GM12878 (cell line): ENCODE measurements around the gene SHROOM4. TPM values are rescaled to one million over a fixed set of nuclear protein-coding genes. Genes with fewer than 3 reads are reported as not detected.

ENCODE experiments used
- ATAC-seq: fragments of 200-7000 bp; cut with Tn5 transposase; 3 replicates; pipeline ENCODE4 v1.9.1; 2020; ENCODE audit warnings: mild to moderate bottlenecking, moderate library complexity
- BruUV-seq: library from RNA; stranded (reverse); fragments of 400-500 nt; replicated peaks from 2 replicates; lab custom pipeline; 2021; lab: Mats Ljungman, UMichigan
- CTCF ChIA-PET: fragments of 300-600 bp; sonication (Branson Sonifier 250); formaldehyde crosslinking; extraction: SDS; loops from one replicate; lab custom pipeline; 2021; ENCODE audit warnings: inconsistent platforms; lab: Yijun Ruan, JAX
- POLR2A ChIA-PET: fragments of 350-600 bp; formaldehyde crosslinking; extraction: SDS; loops from one replicate; lab custom pipeline; 2021; ENCODE audit warnings: inconsistent platforms; lab: Charles Lee
- RAD21 ChIA-PET: fragments of 300-600 bp; sonication (Branson Sonifier 250); formaldehyde crosslinking; loops from one replicate; lab custom pipeline; 2023; ENCODE audit warnings: antibody characterized with exemption; ENCODE audit not compliant: unreplicated experiment; lab: Charles Lee
- SMC1A ChIA-PET: fragments of 300-600 bp; sonication (Branson Sonifier 250); formaldehyde crosslinking; loops from one replicate; lab custom pipeline; 2023; ENCODE audit not compliant: unreplicated experiment, uncharacterized antibody; lab: Charles Lee
- DNase-seq: peaks from one replicate; pipeline ENCODE4 v3.0.0-alpha.2; 2011; ENCODE audit warnings: low read depth, low spot score
- FAIRE-seq: peaks from 3 replicates; lab custom pipeline; 2011; peaks lifted over from hg19 to GRCh38; lab: Jason Lieb, UNC
- H2AFZ ChIP-seq: 2 replicates; pipeline ENCODE4 v1.6.0; 2011; ENCODE audit warnings: low read depth, low read length, control low read depth; ENCODE audit not compliant: control insufficient read depth
- H3K27ac ChIP-seq: 2 replicates; pipeline ENCODE4 v1.5.1; 2011; ENCODE audit warnings: control low read depth; ENCODE audit not compliant: control insufficient read depth, insufficient read depth
- H3K27me3 ChIP-seq, 2 experiments: replicated peaks in 1 of 2; 2 replicates each; pipeline versions ENCODE4 v1.6.0 to v1.6.1; 2011; ENCODE audit warnings: low read length in 1 of 2; ENCODE audit not compliant: control insufficient read depth in 2 of 2, insufficient read depth in 2 of 2
- H3K36me3 ChIP-seq, 2 experiments: 2 replicates each; pipeline ENCODE4 v1.5.1; 2011; ENCODE audit warnings: low read length in 1 of 2; ENCODE audit not compliant: control insufficient read depth in 2 of 2, insufficient read depth in 2 of 2
- H3K4me1 ChIP-seq: 2 replicates; pipeline ENCODE4 v1.6.1; 2011; ENCODE audit warnings: mild to moderate bottlenecking, low read length, moderate library complexity, mixed read lengths; ENCODE audit not compliant: control insufficient read depth, insufficient read depth
- H3K4me2 ChIP-seq: 2 replicates; pipeline ENCODE4 v1.6.0; 2011; ENCODE audit warnings: control low read depth; ENCODE audit not compliant: control insufficient read depth, insufficient read depth
- H3K4me3 ChIP-seq: fragments of 200-600 bp; sonication (generic); 2 replicates; pipeline ENCODE4 v1.5.1; 2016
- H3K79me2 ChIP-seq: 2 replicates; pipeline ENCODE4 v1.6.0; 2011; ENCODE audit warnings: low read length; ENCODE audit not compliant: control insufficient read depth, insufficient read depth
- H3K9ac ChIP-seq: 2 replicates; pipeline ENCODE4 v1.8.0; 2011; ENCODE audit warnings: low read length, control low read depth, mixed read lengths; ENCODE audit not compliant: control insufficient read depth, insufficient read depth
- H3K9me3 ChIP-seq: replicated peaks from 3 replicates; pipeline ENCODE4 v1.5.1; 2011; ENCODE audit warnings: mild to moderate bottlenecking, low read length; ENCODE audit not compliant: control insufficient read depth, insufficient read depth
- H4K20me1 ChIP-seq: 2 replicates; pipeline ENCODE4 v1.6.0; 2011; ENCODE audit not compliant: control insufficient read depth, insufficient read depth
- BCLAF1 ChIP-seq: fragments of 450-650 bp; IDR thresholded peaks from 2 replicates; pipeline ENCODE4 v1.6.1; 2017; ENCODE audit warnings: antibody characterized with exemption, mild to moderate bottlenecking, moderate library complexity
- CBX3 ChIP-seq: fragments of 200-600 bp; sonication (generic); IDR thresholded peaks from 2 replicates; pipeline ENCODE4 v1.6.1; 2016; ENCODE audit warnings: low read depth, borderline replicate concordance
- CEBPB ChIP-seq, 2 experiments: fragments of 150-350 bp in 1 of 2; IDR thresholded peaks; 2 replicates each; pipeline ENCODE4 v1.6.1; 2012 to 2014; ENCODE audit warnings: low read depth in 2 of 2, low read length in 2 of 2, borderline replicate concordance in 1 of 2, inconsistent platforms in 1 of 2
- CREB1 ChIP-seq: IDR thresholded peaks from 2 replicates; pipeline ENCODE4 v1.6.1; 2012; ENCODE audit warnings: low read depth, mild to moderate bottlenecking, inconsistent platforms
- EED ChIP-seq: sonication (generic); IDR thresholded peaks from 2 replicates; pipeline ENCODE4 v1.6.1; 2016; ENCODE audit warnings: antibody characterized with exemption, low read depth
- ETV6 ChIP-seq, 2 experiments: fragments of 450-650 bp in 1 of 2; IDR thresholded peaks in 1 of 2; conservative IDR thresholded peaks in 1 of 2; 2 replicates each; pipeline ENCODE4 v1.6.1; 2014; ENCODE audit warnings: antibody characterized with exemption in 1 of 2, borderline replicate concordance in 1 of 2, low read depth in 1 of 2, mild to moderate bottlenecking in 1 of 2, moderate library complexity in 1 of 2
- HDAC6 ChIP-seq: fragments of 200-600 bp; sonication (generic); IDR thresholded peaks from one replicate; pipeline ENCODE4 v1.8.0; 2017; ENCODE audit warnings: antibody characterized with exemption; ENCODE audit not compliant: unreplicated experiment
- MAX ChIP-seq: IDR thresholded peaks from 2 replicates; pipeline ENCODE4 v1.6.1; 2012; ENCODE audit warnings: low read depth, low read length, improper control_type of control experiment
- NFYB ChIP-seq: IDR thresholded peaks from 2 replicates; pipeline ENCODE4 v1.6.1; 2011; ENCODE audit warnings: low read depth, mild to moderate bottlenecking, low read length, improper control_type of control experiment, moderate library complexity; ENCODE audit not compliant: insufficient read depth
- PAX8 ChIP-seq: fragments of 450-650 bp; IDR thresholded peaks from 2 replicates; pipeline ENCODE4 v1.6.1; 2017; ENCODE audit warnings: mild to moderate bottlenecking, moderate library complexity
- PKNOX1 ChIP-seq: fragments of 450-650 bp; IDR thresholded peaks from 2 replicates; pipeline ENCODE4 v1.6.1; 2016; ENCODE audit warnings: mild to moderate bottlenecking
- POLR2AphosphoS5 ChIP-seq: IDR thresholded peaks from 2 replicates; pipeline ENCODE4 v1.6.1; 2011; ENCODE audit warnings: mild to moderate bottlenecking, low read length, inconsistent platforms
- USF1 ChIP-seq: IDR thresholded peaks from 2 replicates; pipeline ENCODE4 v1.6.1; 2011; ENCODE audit warnings: borderline replicate concordance, low read depth, mild to moderate bottlenecking, moderate library complexity, mixed read lengths, low read length; ENCODE audit not compliant: insufficient read depth; ENCODE audit errors: extremely low read length
- ZBTB33 ChIP-seq: fragments of 450-650 bp; IDR thresholded peaks from 2 replicates; pipeline ENCODE4 v1.6.1; 2017; ENCODE audit warnings: mild to moderate bottlenecking
- ZNF24 ChIP-seq: fragments of 450-650 bp; IDR thresholded peaks from 2 replicates; pipeline ENCODE4 v1.6.1; 2017; ENCODE audit warnings: antibody characterized with exemption, mild to moderate bottlenecking
- ZNF274 ChIP-seq: IDR thresholded peaks from one replicate; pipeline ENCODE4 v1.8.0; 2011; ENCODE audit not compliant: insufficient read length, insufficient read depth
- WGBS: methylation state at CpG from one replicate; pipeline ENCODE4 v1.1.6; 2016; ENCODE audit warnings: low lambda C conversion rate; ENCODE audit not compliant: insufficient replicate concordance, insufficient coverage; ENCODE audit errors: missing lambda C conversion rate; 5-methylcytosine and 5-hydroxymethylcytosine counted together
- in situ Hi-C: fragments of 300-500 bp; cut with MboI; formaldehyde crosslinking; loops from 9 replicates; pipeline ENCODE4 v1.14.3; 2018; ENCODE audit warnings: mixed read lengths
- intact Hi-C: fragments of 100-400 bp; cut with micrococcal nuclease; formaldehyde crosslinking; loops from one replicate; pipeline ENCODE4 v1.14.2; 2022; ENCODE audit not compliant: unreplicated experiment
- polyA plus RNA-seq, 11 experiments: library from polyadenylated mRNA; depleted of rRNA in 4 of 11; unstranded in 6 of 11; stranded (reverse) in 5 of 11; fragments of >200 nt; fragmentation: Nextera tagmentation in 4 of 11; fragmentation: Illumina TruSeq in 1 of 11; extraction: Ambion mirVana in 4 of 11; extraction: Trizol in 1 of 11; gene quantifications; 1 replicate in 1 of 11; 2 replicates in 10 of 11; pipeline versions ENCODE4 v1.2.1 to v1.2.3, GENCODE V29; 2011 to 2016; ENCODE audit warnings: inconsistent platforms in 2 of 11, missing spikeins in 2 of 11, low read depth in 1 of 11
- total RNA-seq, 4 experiments: library from RNA; depleted of rRNA in 3 of 4; stranded (reverse); fragments of >200 nt in 3 of 4; fragmentation: Illumina TruSeq in 1 of 4; extraction: Trizol in 1 of 4; gene quantifications; 2 replicates each; pipeline versions ENCODE4 v1.2.1 to v1.2.3, GENCODE V29; 2013 to 2021

Gene SHROOM4
- total and polyA plus RNA-seq, 10 of the 15 experiments (the other 5 are each of a cell fraction or from before 2014, with no cell fraction given) = 0.01 to 0.03 TPM; not detected in 8

- H3K9me3 ChIP-seq = no peaks in the 10 kb centered on the region
- H2AFZ ChIP-seq = no peak overlapping the region
- no peaks in the 10 kb centered on the region for H3K36me3 ChIP-seq
- ATAC-seq = no peak
- H3K9ac ChIP-seq = no peak overlapping the region
- FAIRE-seq = no peak
- ChIA-PET SMC1A (no interaction called here), POLR2A (no interaction called here), RAD21 (no interaction called here), CTCF (no interaction called here)
- no peaks in the 10 kb centered on the region for H3K4me1 ChIP-seq
- WGBS = 3% methylated on average over 2 of the region's 2 CpGs
- no TSS peak for BruUV-seq
- no peak for DNase-seq
- no peaks in the 10 kb centered on the region for H3K79me2 ChIP-seq
- in situ Hi-C loops (no loop called here), intact Hi-C loops (no loop called here)
- no peak overlapping the region for H3K4me3 ChIP-seq
- H3K27me3 ChIP-seq = no peaks in the 10 kb centered on the region
- TF ChIP-seq HDAC6 = no peak
- no peak for TF ChIP-seq MAX
- no peak for TF ChIP-seq ZBTB33
- no peak for TF ChIP-seq CEBPB (IDR thresholded peaks at IDR 0.05; ENCODE audit: borderline replicate concordance in 1 of 2, low read depth in 2 of 2, low read length in 2 of 2)
- TF ChIP-seq PKNOX1 = no peak
- no peak for TF ChIP-seq EED
- TF ChIP-seq CREB1 = no peak
- TF ChIP-seq NFYB = no peak
- no peak for TF ChIP-seq USF1
- TF ChIP-seq BCLAF1 = no peak
- TF ChIP-seq CBX3 = no peak
- no peak for TF ChIP-seq ETV6 (conservative IDR thresholded peaks at IDR 0.05 in 1 of 2, IDR thresholded peaks at IDR 0.05 in 1 of 2; ENCODE audit: borderline replicate concordance in 1 of 2, low read depth in 1 of 2)
- no peak for TF ChIP-seq ZNF274
- no peak for TF ChIP-seq ZNF24
- no peak for TF ChIP-seq PAX8
- TF ChIP-seq POLR2AphosphoS5 = no peak
- no peaks in the 10 kb centered on the region for H4K20me1 ChIP-seq
- H3K4me2 ChIP-seq = no peak overlapping the region
- no peak overlapping the region for H3K27ac ChIP-seq
These were observed 42.6 kb downstream of the SHROOM4 start for GRCh38 chrX:50771382-50771781.
